ENCODE measurements around the gene HES2.

GRCh38 chr1:6401673-6402072 is 18.0 kb downstream of the HES2 start:
- TF ChIP-seq TAF1 (IDR thresholded peaks at IDR 0.05; ENCODE audit: low read depth, low read length) (no peak), POLR2A (IDR thresholded peaks at IDR 0.05; ENCODE audit: low read depth, low read length) (no peak)
